GM21529 (cell line): ENCODE measurements around the gene BHLHE41.

Experiments
- ATAC-seq: cut with Tn5 transposase; IDR thresholded peaks from one replicate; pipeline ENCODE4 v1.9.1; 2021; ENCODE audit not compliant: unreplicated experiment

BHLHE41 gene

GRCh38 chr12:26124446-26125399 lies at the start of gene BHLHE41:
TSS of gene BHLHE41 (minus strand) at chr12:26125037. CDS start at chr12:26124779, 258 bp downstream.
- no peak for ATAC-seq

GRCh38 chr12:26172946-26173552 lies 48.2 kb upstream of the BHLHE41 start:
- no peak for ATAC-seq

- no peak for ATAC-seq
Measured at GRCh38 chr12:26172539-26172938, 47.7 kb upstream of the BHLHE41 start.

- no peak for ATAC-seq
Measured at GRCh38 chr12:26172013-26172412, 47.2 kb upstream of the BHLHE41 start.

GRCh38 chr12:26164118-26164517 lies 39.3 kb upstream of the BHLHE41 start:
- no peak for ATAC-seq

- peak; percentile 92 for ATAC-seq
Measured at GRCh38 chr12:26162905-26163304, 38.1 kb upstream of the BHLHE41 start.

- ATAC-seq: no peak
Measured at GRCh38 chr12:26162174-26162573, 37.3 kb upstream of the BHLHE41 start.

- ATAC-seq: no peak
Measured at GRCh38 chr12:26158078-26158764, 33.4 kb upstream of the BHLHE41 start.

- peak; percentile 2 for ATAC-seq
Measured at GRCh38 chr12:26157001-26157400, 32.2 kb upstream of the BHLHE41 start.

GRCh38 chr12:26156201-26156871 lies 31.5 kb upstream of the BHLHE41 start:
- ATAC-seq: peak; percentile 91

- ATAC-seq: no peak
Measured at GRCh38 chr12:26153421-26154154, 28.8 kb upstream of the BHLHE41 start.

GRCh38 chr12:26152507-26153102 lies 27.8 kb upstream of the BHLHE41 start:
- ATAC-seq: no peak

GRCh38 chr12:26150736-26151450 lies 26.1 kb upstream of the BHLHE41 start:
- no peak for ATAC-seq

- no peak for ATAC-seq
Measured at GRCh38 chr12:26149968-26150500, 25.2 kb upstream of the BHLHE41 start.

- ATAC-seq: no peak
Measured at GRCh38 chr12:26148291-26148690, 23.5 kb upstream of the BHLHE41 start.

- ATAC-seq: no peak
Measured at GRCh38 chr12:26143291-26143690, 18.5 kb upstream of the BHLHE41 start.

- no peak for ATAC-seq
Measured at GRCh38 chr12:26138860-26139259, 14.0 kb upstream of the BHLHE41 start.

- no peak for ATAC-seq
Measured at GRCh38 chr12:26136688-26137087, 11.9 kb upstream of the BHLHE41 start.

- ATAC-seq: no peak
Measured at GRCh38 chr12:26135571-26135970, 10.7 kb upstream of the BHLHE41 start.
